Brain microvascular endothelial cell (primary cell): ENCODE results near the gene ZNF362.

ENCODE experiments used
- DNase-seq: peaks from one replicate; pipeline ENCODE4 v3.0.0-alpha.2; 2020
- H3K27ac ChIP-seq: fragments of 250-450 bp; sonication (Bioruptor Pico); 2 replicates; pipeline ENCODE4 v1.5.1; 2020; ENCODE audit warnings: mild to moderate bottlenecking, moderate library complexity
- H3K27me3 ChIP-seq: fragments of 250-450 bp; sonication (Bioruptor Pico); replicated peaks from 2 replicates; pipeline ENCODE4 v1.5.1; 2020; ENCODE audit warnings: mild to moderate bottlenecking
- H3K36me3 ChIP-seq: fragments of 250-450 bp; sonication (Bioruptor Pico); replicated peaks from 2 replicates; pipeline ENCODE4 v1.5.1; 2020; ENCODE audit warnings: mild to moderate bottlenecking
- H3K4me3 ChIP-seq: 2 replicates; pipeline ENCODE4 v1.5.1; 2011; ENCODE audit warnings: low read depth, mild to moderate bottlenecking, control low read depth, low read length, moderate library complexity
- CTCF ChIP-seq: IDR thresholded peaks from 2 replicates; pipeline ENCODE4 v1.5.1; 2011; ENCODE audit warnings: low read depth, mild to moderate bottlenecking, moderate library complexity, low read length, control low read depth, inconsistent platforms; ENCODE audit errors: missing control alignments
- in situ Hi-C: cut with HindIII; loops from 2 replicates; pipeline ENCODE4 v1.10.0; 2017; ENCODE audit warnings: low sequenced_read_pairs, low pct_ligation_motif_present

The ZNF362 gene

DNA sequence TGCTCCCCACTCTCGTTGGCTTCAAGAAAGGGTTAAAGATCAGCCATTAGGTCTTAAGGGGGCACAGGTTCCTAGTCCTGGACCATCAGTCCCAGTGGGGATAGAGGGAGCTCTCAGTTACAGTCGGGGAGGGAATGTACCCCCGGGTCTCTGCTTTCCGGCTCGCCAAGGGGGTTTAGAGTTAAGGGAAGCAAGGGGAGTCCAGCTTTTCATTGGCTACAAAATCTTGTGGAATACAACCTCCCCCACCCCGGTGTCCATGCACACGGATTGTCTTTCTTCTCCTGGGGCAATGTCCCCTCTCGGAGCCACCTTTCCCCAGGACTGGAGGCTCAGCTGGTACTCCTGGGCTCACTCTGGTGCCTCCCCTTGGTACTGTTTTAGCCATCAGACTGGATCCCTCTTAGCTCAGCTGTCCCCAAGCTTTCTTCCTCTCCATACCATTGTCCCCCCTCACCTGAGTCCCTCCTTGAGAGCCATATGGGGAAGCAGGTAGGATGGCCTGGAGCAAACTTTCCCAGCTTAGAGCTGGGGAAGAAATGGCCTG is 64.4 kb downstream of the ZNF362 start, which contains the start of gene A3GALT2:
A3GALT2 (minus strand) TSS at position 480 of the 547 bp plus-strand sequence; CDS start at position 480, 0 bp downstream.
- Histone ChIP-seq H3K27me3 (no peaks in the 10 kb centered on the region), H3K36me3 (peaks cover 33% of the 10 kb centered on the region), H3K4me3 (no peak within 1 kb of the TSS), H3K27ac (no peak within 1 kb of the TSS)
- in situ Hi-C loops = no loop called here
- no peak for DNase-seq
- TF ChIP-seq CTCF = no peak

- DNase-seq = no peak
- TF ChIP-seq CTCF = no peak
- peaks cover 38% of the 10 kb centered on the region for H3K36me3 ChIP-seq
- H3K27me3 ChIP-seq = no peaks in the 10 kb centered on the region
- in situ Hi-C loops = no loop called here
- H3K27ac ChIP-seq = no peak overlapping the region
- H3K4me3 ChIP-seq = no peak overlapping the region
These were observed 64.9 kb downstream of the ZNF362 start for GRCh38 chr1:33321178-33321577.

- in situ Hi-C loops = no loop called here
- Histone ChIP-seq H3K36me3 (peaks cover 47% of the 10 kb centered on the region), H3K27me3 (no peaks in the 10 kb centered on the region), H3K27ac (no peak overlapping the region), H3K4me3 (no peak overlapping the region)
- no peak for TF ChIP-seq CTCF
- no peak for DNase-seq
These were observed 65.8 kb downstream of the ZNF362 start for GRCh38 chr1:33322109-33322508.

- DNase-seq = no peak
- Histone ChIP-seq H3K27ac (no peak overlapping the region), H3K4me3 (no peak overlapping the region), H3K27me3 (no peaks in the 10 kb centered on the region), H3K36me3 (peaks cover 53% of the 10 kb centered on the region)
- no peak for TF ChIP-seq CTCF
- in situ Hi-C loops = no loop called here
These were observed 66.7 kb downstream of the ZNF362 start for GRCh38 chr1:33322870-33323585.

GRCh38 chr1:33323663-33324477 is 67.6 kb downstream of the ZNF362 start:
- no peak for TF ChIP-seq CTCF
- Histone ChIP-seq H3K36me3 (peaks cover 62% of the 10 kb centered on the region), H3K27ac (no peak overlapping the region), H3K27me3 (no peaks in the 10 kb centered on the region), H3K4me3 (no peak overlapping the region)
- no peak for DNase-seq
- in situ Hi-C loops = no loop called here
